ENCODE measurements around the gene CHST9.

- TF ChIP-seq CTCF (IDR thresholded peaks at IDR 0.05): no peak
- no peak for TF ChIP-seq POLR2A (IDR thresholded peaks at IDR 0.05)
These were observed 70.3 kb downstream of the CHST9 start for GRCh38 chr18:27114842-27115241.
